H54 (cell line): ENCODE data around the gene ADAMTS2.

Experiments used
- DNase-seq: peaks from one replicate; pipeline ENCODE4 v3.0.0; 2011; ENCODE audit warnings: low spot score, mixed read lengths; ENCODE audit not compliant: insufficient read length
- FAIRE-seq: peaks from 3 replicates; lab custom pipeline; 2011; peaks lifted over from hg19 to GRCh38; lab: Jason Lieb, UNC
- POLR2A ChIP-seq: IDR thresholded peaks from 2 replicates; pipeline ENCODE4 v1.6.1; 2011; ENCODE audit warnings: low read depth, mild to moderate bottlenecking, low read length

ADAMTS2 gene

DNA sequence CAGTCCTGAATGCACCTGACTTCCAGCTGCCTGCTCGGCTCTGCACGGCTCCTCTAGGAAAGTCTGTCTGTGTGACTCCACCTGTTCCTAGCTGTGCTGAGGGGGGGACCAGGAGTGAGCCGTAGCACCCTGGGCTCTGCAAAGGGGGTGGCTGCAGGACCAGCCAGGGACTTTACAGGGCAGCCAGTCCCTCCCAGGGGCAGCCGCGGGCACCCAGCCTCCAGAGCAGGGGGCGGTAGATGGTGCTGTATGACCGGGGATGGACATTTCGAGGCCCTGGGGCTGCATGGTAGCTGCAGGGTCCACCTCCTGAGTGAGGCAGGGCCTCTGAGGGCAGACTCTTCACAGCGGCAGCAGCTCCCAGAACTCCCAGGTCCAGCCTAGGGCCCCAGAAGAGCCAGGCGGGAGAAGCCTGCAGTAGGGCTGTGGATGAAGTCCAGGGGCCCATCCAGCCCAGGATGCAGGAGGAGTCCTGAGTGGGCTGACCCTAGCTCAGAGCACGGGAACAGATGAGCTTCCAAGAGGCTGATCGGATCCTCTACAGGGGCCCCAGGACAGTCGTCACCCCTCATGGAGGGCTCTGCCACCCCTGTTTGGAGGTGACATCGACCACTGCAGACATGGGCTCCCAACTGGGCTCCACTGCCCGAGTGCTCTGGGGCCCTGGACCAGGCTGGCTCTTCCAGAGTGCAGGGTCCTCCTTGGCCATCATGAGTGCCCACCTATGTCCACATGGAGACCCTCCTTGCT, 179.7 kb downstream of the ADAMTS2 start:
- FAIRE-seq = no peak
- no peak for DNase-seq
- TF ChIP-seq POLR2A = no peak

- no peak for FAIRE-seq
- no peak for DNase-seq
- TF ChIP-seq POLR2A = no peak
These were observed 180.6 kb downstream of the ADAMTS2 start for GRCh38 chr5:179164331-179165311.

DNA sequence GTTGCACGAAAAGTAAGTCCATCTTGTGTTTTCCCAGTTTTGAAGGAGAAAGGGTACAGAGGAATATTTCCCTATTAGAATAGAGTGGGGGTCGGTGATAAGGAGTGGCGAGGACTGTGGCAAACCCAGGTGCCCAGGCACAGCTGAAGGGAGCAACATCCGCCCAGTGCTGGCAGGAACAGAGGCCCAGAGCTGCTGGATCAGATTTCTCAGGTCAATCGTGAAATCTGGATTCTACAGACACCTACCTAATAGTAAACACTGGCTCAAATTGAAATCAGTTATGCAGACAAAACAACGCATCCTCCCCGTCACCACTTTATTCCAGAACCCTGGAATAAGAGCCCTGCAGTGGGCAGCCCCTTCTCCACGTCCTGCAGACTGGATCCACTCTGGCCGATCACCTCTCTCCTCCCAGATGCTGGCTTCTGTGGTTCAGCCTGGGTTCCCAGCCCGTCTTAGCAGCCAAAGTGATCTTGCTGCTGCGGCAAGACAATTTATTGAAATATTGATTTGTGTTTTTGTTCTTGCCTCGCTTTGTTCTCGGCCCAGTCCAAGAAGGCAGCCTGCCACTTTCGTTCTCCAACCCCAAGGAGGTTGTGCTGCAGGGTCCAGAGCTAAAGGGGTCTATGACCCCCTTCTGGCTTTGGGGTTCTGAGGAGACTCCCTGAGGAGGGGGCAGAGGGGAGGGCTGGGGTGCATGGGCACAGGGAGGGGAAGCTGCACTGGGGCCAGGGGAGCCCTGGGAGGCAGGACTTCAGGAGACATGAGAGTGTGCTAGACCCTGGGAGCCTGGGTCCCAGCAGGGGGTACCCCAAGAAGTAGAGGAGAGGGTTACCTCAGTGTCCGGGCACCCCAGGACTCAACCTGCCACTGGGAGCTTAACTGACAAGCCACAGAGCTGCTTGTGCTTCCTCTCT, 181.8 kb downstream of the ADAMTS2 start:
- TF ChIP-seq POLR2A = no peak
- FAIRE-seq = no peak
- DNase-seq = no peak

DNA sequence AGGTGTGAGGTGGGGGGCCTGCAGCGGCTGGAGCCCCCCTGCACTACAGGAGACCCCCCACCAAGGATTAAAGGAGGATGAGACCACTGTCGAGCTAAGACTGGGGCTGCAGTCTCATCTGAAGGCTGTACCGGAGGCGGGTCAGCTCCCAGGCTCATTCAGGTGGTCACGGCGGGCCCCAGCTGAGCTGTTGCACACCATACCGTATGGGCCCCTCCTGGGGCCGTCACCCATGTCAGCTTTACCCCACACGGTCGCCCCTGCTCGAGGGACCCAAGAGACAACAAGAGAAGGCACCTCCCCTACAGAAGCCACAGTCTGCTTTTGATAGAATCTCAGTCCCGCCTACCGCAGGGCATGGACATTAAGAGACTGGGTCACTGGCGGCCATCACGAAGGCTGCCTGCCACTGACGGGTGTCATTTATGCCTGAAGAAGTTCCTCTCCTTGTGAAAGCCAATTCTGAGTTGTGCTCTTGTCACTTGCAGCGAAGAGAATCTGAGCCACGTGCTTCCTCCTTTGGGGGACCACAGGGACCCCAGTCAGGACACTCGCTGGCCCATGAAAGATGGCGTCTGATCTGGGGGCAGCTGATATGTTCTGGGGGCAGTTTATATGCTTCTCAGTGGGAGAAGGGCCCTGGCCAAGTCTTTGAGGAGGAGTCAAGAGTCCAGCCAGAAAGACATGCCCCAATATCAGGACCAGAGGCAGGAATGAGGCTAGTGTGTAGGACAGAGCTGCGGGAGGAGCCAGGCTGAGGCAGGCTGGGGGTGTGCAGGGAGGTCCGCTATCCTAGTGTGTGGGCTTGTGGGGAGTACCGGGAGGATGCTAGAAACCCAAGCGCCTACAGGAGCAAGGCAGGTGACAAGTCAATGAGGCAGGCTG, 182.7 kb downstream of the ADAMTS2 start:
- no peak for TF ChIP-seq POLR2A
- FAIRE-seq (no peak), DNase-seq (no peak)

- no peak for TF ChIP-seq POLR2A
- FAIRE-seq = no peak
- DNase-seq = no peak
These were observed 183.4 kb downstream of the ADAMTS2 start for GRCh38 chr5:179161901-179162300.

DNA sequence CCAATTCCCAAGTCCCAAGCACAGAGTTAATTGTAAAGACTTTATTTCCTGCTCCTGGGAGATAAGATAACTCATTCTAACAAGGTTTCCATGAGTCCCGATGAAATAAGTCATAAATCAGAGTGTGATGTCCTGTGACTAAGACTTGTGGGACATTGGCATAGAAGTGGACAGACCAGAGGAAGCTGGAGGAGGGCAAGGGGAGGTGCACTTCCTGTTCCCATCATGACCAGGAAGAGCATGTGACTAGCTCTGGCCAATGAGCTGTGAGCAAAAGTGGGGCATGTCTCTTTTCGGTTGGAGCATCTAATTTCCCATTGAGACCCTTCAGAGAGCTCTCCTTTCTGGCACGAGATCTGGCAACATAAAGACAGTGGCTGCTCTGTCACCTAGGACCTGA, 184.7 kb downstream of the ADAMTS2 start:
- no peak for TF ChIP-seq POLR2A
- FAIRE-seq = no peak
- peak; percentile 41 for DNase-seq

DNA sequence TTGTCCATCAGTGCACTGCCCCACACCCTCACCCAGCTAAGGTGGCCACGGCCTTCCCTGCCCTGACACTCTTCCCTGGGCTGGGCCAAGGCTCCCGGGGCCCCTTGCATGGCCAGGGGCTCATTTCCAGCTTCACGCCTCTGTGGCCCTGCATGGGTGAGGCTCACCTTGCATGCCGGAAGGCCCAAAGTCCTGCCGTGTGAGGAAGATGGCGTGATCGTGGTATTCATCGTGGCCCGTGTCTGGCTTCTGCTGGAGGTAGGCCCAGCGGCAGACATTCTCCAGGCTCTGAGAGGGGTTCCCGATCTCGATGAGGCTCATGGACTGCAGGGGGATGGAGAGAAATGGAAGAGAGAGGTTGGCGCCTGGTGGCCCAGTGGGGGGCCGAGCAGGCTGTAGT, 186.7 kb downstream of the ADAMTS2 start:
- FAIRE-seq = no peak
- TF ChIP-seq POLR2A = no peak
- no peak for DNase-seq

DNA sequence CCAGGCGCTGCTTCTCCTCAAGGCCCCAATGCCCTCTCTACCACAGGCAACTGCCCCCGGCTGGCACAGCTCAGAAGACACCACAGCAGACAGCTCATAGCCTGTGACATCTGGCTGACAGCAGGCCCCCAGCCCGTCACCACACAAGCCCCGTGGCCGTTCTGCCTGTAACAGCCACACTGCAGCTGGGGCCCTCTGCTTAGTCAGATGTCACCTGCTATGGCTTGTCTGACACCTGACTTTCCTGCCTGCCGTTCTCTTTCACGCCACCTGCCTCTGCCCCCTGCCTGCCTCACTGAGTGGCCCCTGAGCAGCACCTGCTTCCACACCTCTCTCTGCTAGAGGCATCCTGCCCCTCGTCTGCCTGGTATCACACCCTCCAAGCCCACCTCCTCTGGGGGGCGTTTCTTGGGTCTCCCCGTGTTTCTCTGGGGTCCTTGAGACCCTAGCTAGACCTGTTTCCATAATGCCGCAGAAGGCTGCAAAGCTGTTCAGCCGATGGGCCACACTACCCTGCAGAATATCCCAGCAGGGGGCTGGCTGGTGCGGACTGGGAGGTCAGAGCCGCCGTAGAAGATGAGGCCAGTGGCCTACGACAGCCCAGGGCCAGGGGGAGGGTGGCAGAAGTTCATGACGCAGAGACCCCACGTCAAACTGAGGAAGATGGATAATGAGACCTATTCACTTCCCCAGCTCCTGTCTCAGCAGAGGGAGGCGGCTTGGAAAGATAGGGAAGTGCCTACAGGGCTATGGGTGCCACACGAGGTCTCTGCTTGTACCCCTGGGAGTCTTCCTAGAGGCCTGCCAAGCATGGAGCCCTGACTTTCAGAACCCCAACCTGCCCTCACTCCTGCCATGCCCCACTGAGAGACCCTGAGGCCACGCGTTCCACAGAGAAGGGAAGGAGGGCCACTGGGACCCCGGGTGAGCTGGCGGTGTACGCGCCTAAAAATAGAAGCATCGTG, 190.0 kb downstream of the ADAMTS2 start:
- TF ChIP-seq POLR2A = no peak
- DNase-seq (no peak), FAIRE-seq (no peak)

DNA sequence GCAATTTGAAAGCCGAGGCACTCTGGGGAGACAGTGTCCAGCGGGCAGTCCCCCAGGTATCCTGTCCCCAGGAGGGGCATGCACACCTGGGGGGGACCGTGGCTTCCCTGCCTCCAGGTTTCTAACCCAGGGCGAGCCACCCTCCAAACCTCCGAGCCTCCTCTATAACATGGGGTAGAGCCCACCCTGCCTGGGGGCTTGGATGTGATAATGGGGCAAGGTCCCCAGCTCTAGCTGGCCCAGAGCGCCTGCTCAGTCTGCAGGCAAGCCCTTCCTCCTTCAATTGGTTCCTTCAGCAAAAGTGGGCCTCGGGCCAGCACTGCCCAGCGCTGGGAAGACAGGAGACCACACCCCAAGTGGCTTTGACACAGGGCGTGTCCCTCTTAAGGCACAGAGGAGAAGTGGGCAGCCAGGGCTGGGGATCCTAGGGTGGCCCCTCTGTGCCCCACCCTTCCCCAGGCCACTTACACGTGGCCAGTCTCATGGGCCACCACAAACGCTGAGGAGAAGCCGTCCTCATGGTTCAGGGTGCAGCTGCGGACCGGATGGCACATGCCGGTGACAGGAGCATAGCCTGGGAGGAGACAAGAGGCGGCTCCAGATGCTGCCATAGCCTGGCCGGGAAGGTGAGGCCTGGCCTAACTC, 190.8 kb downstream of the ADAMTS2 start:
- no peak for TF ChIP-seq POLR2A
- FAIRE-seq (no peak), DNase-seq (no peak)

DNA sequence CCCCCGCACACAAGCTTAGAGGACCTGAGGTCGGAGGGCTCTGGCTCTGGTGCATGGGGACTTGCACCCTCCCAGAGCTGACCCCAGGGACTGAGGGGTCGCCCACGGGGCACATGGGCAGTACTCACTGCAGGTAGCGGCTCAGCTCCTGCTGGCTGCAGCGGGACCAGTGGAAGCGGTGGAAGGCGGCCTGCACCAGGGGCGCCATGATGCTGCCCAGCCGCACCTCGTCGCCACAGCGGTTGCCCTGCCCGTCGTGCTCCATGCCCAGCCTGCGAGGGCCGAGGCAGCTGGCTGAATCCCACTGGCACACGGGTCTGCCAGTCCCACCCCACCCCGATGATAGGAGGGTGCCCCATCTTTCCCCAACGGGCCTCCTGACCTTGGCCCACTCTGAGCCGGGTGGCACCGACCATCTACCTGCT, 191.3 kb downstream of the ADAMTS2 start:
- TF ChIP-seq POLR2A = no peak
- DNase-seq (no peak), FAIRE-seq (no peak)

- no peak for TF ChIP-seq POLR2A
- DNase-seq = no peak
- no peak for FAIRE-seq
These were observed 191.8 kb downstream of the ADAMTS2 start for GRCh38 chr5:179153341-179153901.
